ENCODE measurements around the gene PCNX3. TPM values are rescaled to one million over a fixed set of nuclear protein-coding genes. Genes with fewer than 3 reads are reported as not detected.

The PCNX3 gene
- 27.1 and 30.1 TPM in 2 replicates for total RNA-seq

GRCh38 chr11:65615229-65615949, at the start of gene PCNX3:
Gene PCNX3, plus strand, starts transcription at chr11:65615776. Its CDS starts 536 bp downstream, at chr11:65616312.

GRCh38 chr11:65569973-65570918, 45.3 kb upstream of the PCNX3 start, which contains the start of gene ZNRD2:
Gene ZNRD2, plus strand, starts transcription at chr11:65570477. Its CDS starts 15 bp downstream, at chr11:65570492.

GRCh38 chr11:65572356-65573051, 43.1 kb upstream of the PCNX3 start, which contains the start of gene FAM89B:
Gene FAM89B, plus strand, starts transcription at chr11:65572538. Its CDS starts 132 bp downstream, at chr11:65572670.

GRCh38 chr11:65575568-65576231, 39.9 kb upstream of the PCNX3 start, which contains the start of gene EHBP1L1:
Gene EHBP1L1, plus strand, starts transcription at chr11:65576053. Its CDS starts 250 bp downstream, at chr11:65576303.

GRCh38 chr11:65595543-65596281, 19.9 kb upstream of the PCNX3 start, which contains the start of gene KCNK7:
Gene KCNK7, minus strand, starts transcription at chr11:65595800. Its CDS starts 28 bp downstream, at chr11:65595772.

GRCh38 chr11:65637794-65638419, 22.3 kb downstream of the PCNX3 start, which contains the start of gene SIPA1:
Gene SIPA1, plus strand, starts transcription at chr11:65638101. Its CDS starts 2,821 bp downstream, at chr11:65640922.

GRCh38 chr11:65662799-65663638, 47.4 kb downstream of the PCNX3 start, which contains the start of gene RELA:
Gene RELA, minus strand, starts transcription at chr11:65662916. Its CDS starts 84 bp downstream, at chr11:65662832.

Other genes with a start within 250 kb of the PCNX3 start
- 2.0 and 8.1 TPM in 2 replicates for gene SLC25A45, start 233.1 kb upstream of the PCNX3 start, total RNA-seq
- gene FRMD8, start 229.1 kb upstream of the PCNX3 start, total RNA-seq: 43.7 and 43.9 TPM in 2 replicates
- gene NEAT1, start 193.0 kb upstream of the PCNX3 start, total RNA-seq: 39.0 and 52.0 TPM in 2 replicates
- gene MALAT1, start 116.7 kb upstream of the PCNX3 start, total RNA-seq: 1,858 and 1,913 TPM in 2 replicates
- 103 and 141 TPM in 2 replicates for gene SCYL1, start 90.7 kb upstream of the PCNX3 start, total RNA-seq
- gene LTBP3, start 57.4 kb upstream of the PCNX3 start, total RNA-seq: 70.6 and 101 TPM in 2 replicates
- gene ZNRD2, start 45.3 kb upstream of the PCNX3 start, total RNA-seq: 20.9 and 53.0 TPM in 2 replicates
- 19.0 and 23.7 TPM in 2 replicates for gene FAM89B, start 43.2 kb upstream of the PCNX3 start, total RNA-seq
- gene EHBP1L1, start 39.7 kb upstream of the PCNX3 start, total RNA-seq: 38.6 and 80.3 TPM in 2 replicates
- gene KCNK7, start 20.0 kb upstream of the PCNX3 start, total RNA-seq: not detected in 2 replicates
- 38.1 and 39.9 TPM in 2 replicates for gene MAP3K11, start 1.6 kb upstream of the PCNX3 start, total RNA-seq
- gene SIPA1, start 22.3 kb downstream of the PCNX3 start, total RNA-seq: 8.3 and 10.7 TPM in 2 replicates
- gene RELA, start 47.1 kb downstream of the PCNX3 start, total RNA-seq: 50.2 and 56.4 TPM in 2 replicates
- gene KAT5, start 96.5 kb downstream of the PCNX3 start, total RNA-seq: 23.8 and 33.6 TPM in 2 replicates
- gene RNASEH2C, start 105.0 kb downstream of the PCNX3 start, total RNA-seq: 55.7 and 59.4 TPM in 2 replicates
- gene AP5B1, start 165.2 kb downstream of the PCNX3 start, total RNA-seq: 11.2 and 14.4 TPM in 2 replicates
- not detected in 2 replicates for gene OVOL1, start 171.3 kb downstream of the PCNX3 start, total RNA-seq
- gene SNX32, start 218.2 kb downstream of the PCNX3 start, total RNA-seq: 0.32 and 1.3 TPM in 2 replicates
- 1,265 and 1,321 TPM in 2 replicates for gene CFL1, start 242.4 kb downstream of the PCNX3 start, total RNA-seq
- 32.7 and 38.1 TPM in 2 replicates for gene MUS81, start 244.7 kb downstream of the PCNX3 start, total RNA-seq